Adrenal gland (tissue), 12 donors: ENCODE data around the gene GCGR. TPM values are rescaled to one million over a fixed set of nuclear protein-coding genes. Genes with fewer than 3 reads are reported as not detected.
"Not testable (repeated sequence)": the region's sequence is repeated elsewhere in the genome, so short reads cannot be mapped to it uniquely, and the experiment has no call there.

ENCODE experiments used
- DNase-seq, 7 donors: peaks; one replicate each; pipeline ENCODE4 v3.0.0-alpha.2; 2019 to 2020
- H3K27ac ChIP-seq, 5 donors: fragments of 200-600 bp; sonication (generic) in 4 of 5; 1 replicate in 3 of 5; 2 replicates in 2 of 5; pipeline versions ENCODE4 v1.5.1 to v1.8.0; 2016 to 2020; ENCODE audit warnings: mild to moderate bottlenecking in 1 of 5
- H3K27me3 ChIP-seq: fragments of 200-600 bp; 2 replicates; pipeline ENCODE4 v1.8.0; 2021
- H3K36me3 ChIP-seq, 2 donors: fragments of 200-600 bp; replicated peaks in 1 of 2; 1 replicate in 1 of 2; 2 replicates in 1 of 2; pipeline versions ENCODE4 v1.5.1 to v1.8.0; 2018 to 2022
- H3K4me1 ChIP-seq, 2 donors: fragments of 200-600 bp; replicated peaks in 1 of 2; 1 replicate in 1 of 2; 2 replicates in 1 of 2; pipeline versions ENCODE4 v1.5.1 to v1.8.0; 2018 to 2021
- H3K4me3 ChIP-seq, 4 donors: fragments of 200-600 bp; sonication (generic) in 3 of 4; one replicate each; pipeline ENCODE4 v1.5.1; 2016 to 2018
- H3K9me3 ChIP-seq, 3 donors: fragments of 200-600 bp; sonication (generic) in 1 of 3; replicated peaks in 1 of 3; 1 replicate in 2 of 3; 2 replicates in 1 of 3; pipeline versions ENCODE4 v1.5.1 to v1.8.0; 2016 to 2021
- CTCF ChIP-seq, 6 experiments: fragments of 450-650 bp in 4 of 6; fragments of 200-600 bp in 2 of 6; sonication (generic) in 1 of 6; IDR thresholded peaks; 1 replicate in 5 of 6; 2 replicates in 1 of 6; pipeline versions ENCODE4 v1.5.1 to v1.8.0; 2016 to 2021; ENCODE audit warnings: antibody characterized with exemption in 6 of 6, mild to moderate bottlenecking in 2 of 6, moderate library complexity in 1 of 6
- POLR2A ChIP-seq, 2 donors: fragments of 450-650 bp; IDR thresholded peaks; one replicate each; pipeline ENCODE4 v1.6.1; 2017; ENCODE audit warnings: antibody characterized with exemption in 2 of 2, mild to moderate bottlenecking in 2 of 2, moderate library complexity in 1 of 2
- WGBS, 4 donors: extraction: QIAGEN DNeasy Blood & Tissue Kit in 2 of 4; methylation state at CpG; one replicate each; pipeline versions ENCODE4 v1.1.5 to v1.1.7; 2013 to 2017; 5-methylcytosine and 5-hydroxymethylcytosine counted together
- intact Hi-C, 2 donors: fragments of 100-400 bp; cut with DNase I; formaldehyde crosslinking; loops; one replicate each; pipeline versions ENCODE4 v1.14.1 to v1.15.0; 2022 to 2023
- polyA plus RNA-seq, 3 donors: library from polyadenylated mRNA; stranded (reverse); fragments of 200-250 nt in 2 of 3; fragments of 350-450 nt in 1 of 3; fragmentation: Illumina TruSeq in 1 of 3; extraction: RNeasy Lipid Tissue Mini Kit (QIAGEN cat#74804) in 1 of 3; gene quantifications; one replicate each; pipeline ENCODE4 v1.2.3, GENCODE V29; 2013 to 2014
- total RNA-seq, 9 donors: library from RNA; depleted of rRNA in 4 of 9; stranded (reverse); fragments of >200 nt in 4 of 9; fragments of 120-200 nt in 1 of 9; fragmentation: NEBNext Ultra II Directional in 1 of 9; extraction: Animal tissue kit (Norgen Biotek cat#: 25700) in 1 of 9; gene quantifications; one replicate each; pipeline versions ENCODE4 v1.1.0 to v1.2.4, GENCODE V29; 2013 to 2023
- donor health status: healthy with polysubstance abuse.
- donor health status: Bipolar disorder and iron deficiency.
- donor health status: DM: yes; HTN: yes; CAD: no.
- donor health status: DM: no; HTN: no; CAD: no.
- donor health status: DM: no; HTN: no; CAD: no.
- donor health status: DM: yes; HTN: yes; CAD: no.

The GCGR gene
- total and polyA plus RNA-seq, 12 donors, result 0.11 to 48.7 (median 2.1) TPM; not detected in 3

DNA sequence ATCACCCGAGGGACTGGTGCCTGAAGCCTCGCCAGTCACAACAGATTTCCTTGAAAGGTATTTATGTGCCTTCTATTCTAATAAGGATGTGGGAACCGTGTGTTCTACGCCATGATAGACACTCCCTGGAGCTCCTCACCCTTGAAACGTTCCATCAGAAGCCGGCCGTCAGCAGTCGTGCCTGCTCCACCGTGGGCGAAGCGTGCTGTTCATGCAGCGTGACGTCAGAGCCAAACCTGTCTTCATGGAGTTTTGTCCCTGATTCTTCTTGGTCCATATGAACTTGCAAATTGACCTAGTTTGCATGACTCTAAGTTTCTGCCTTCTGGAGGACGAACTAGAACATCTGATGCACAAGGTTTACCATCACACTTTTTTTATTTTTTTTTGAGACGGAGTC lies 35.4 kb downstream of the GCGR start:
- Histone ChIP-seq H3K27me3 (no peaks in the 10 kb centered on the region), H3K9me3 (no peaks in the 10 kb centered on the region), H3K27ac (no peak overlapping the region), H3K4me1 (peaks cover 4 to 28% of the 10 kb centered on the region in 2 donors), H3K36me3 (peaks cover 0 to 12% of the 10 kb centered on the region in 2 donors), H3K4me3 (no peak overlapping the region)
- intact Hi-C loops, result no loop called here
- 77 to 91% (median 82%) methylated on average over 13 to 15 of the region's 15 CpGs for WGBS, 4 donors
- no peak for TF ChIP-seq CTCF (IDR thresholded peaks at IDR 0.05)
- TF ChIP-seq POLR2A (IDR thresholded peaks at IDR 0.05), result no peak
- no peak for DNase-seq

- DNase-seq, H3K27me3 ChIP-seq, H3K27ac ChIP-seq, H3K4me3 ChIP-seq, H3K9me3 ChIP-seq, intact Hi-C loops: not testable (repeated sequence)
- H3K4me1 ChIP-seq, result peaks cover 4 to 26% of the 10 kb centered on the region in 2 donors
- WGBS, 4 donors, result 89 to 95% (median 90%) methylated on average over 5 of the region's 5 CpGs
- peaks cover 0 to 20% of the 10 kb centered on the region in 2 donors for H3K36me3 ChIP-seq
Measured at GRCh38 chr17:81840059-81840458, 36.1 kb downstream of the GCGR start.

DNA sequence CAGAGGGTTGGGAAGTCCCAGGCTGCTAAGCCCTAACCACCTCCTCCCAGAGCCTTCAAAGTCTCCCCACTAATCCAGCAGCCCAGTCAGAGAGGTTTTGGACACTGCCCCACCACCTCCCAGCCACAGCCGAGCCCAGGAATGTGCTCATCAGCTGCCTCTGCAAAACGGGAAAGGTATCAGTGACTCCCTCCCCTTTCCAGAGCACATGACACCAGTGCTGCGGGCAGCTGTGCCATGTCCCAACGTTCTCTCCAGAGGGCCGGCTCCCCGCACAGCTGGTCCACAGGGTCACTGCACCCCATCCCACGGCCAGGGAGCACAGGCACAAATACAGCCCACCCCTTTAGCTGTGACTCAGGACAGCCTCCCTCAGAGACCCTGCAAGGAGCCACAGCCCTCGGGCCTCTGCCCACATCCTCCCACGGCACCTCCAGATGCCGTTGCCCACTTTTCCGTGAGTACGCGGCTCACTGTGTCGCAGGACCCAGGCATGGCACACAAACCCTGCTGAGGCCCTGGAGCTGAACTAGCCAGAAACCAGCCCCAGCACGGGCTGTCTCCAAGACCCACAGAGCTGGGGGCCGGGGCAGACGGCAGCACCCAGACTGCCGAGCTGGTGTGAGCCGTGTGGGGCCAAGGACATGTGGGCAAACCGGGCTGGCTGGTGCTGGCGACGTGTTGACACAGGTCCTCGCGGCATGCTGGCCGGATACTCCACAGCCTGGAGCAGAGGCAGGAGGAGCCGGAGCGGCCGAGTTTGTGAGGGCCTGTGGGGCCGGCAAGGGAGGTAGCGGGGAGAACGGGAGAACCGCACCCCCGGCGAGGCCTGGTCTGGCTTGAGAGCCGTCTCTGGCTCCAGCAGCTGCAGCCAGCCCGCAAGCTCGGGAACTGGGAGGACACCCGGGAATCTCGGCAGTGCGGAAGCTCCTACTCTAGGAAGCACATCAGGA lies 37.2 kb downstream of the GCGR start:
- Histone ChIP-seq H3K36me3 (peaks cover 0 to 30% of the 10 kb centered on the region in 2 donors), H3K4me3 (no peak overlapping the region), H3K27me3 (no peaks in the 10 kb centered on the region), H3K9me3 (no peaks in the 10 kb centered on the region), H3K4me1 (peaks cover 4 to 26% of the 10 kb centered on the region in 2 donors), H3K27ac (peak overlapping the region in 3 of 5 donors; percentile 13 to 89 (median 21))
- TF ChIP-seq CTCF (IDR thresholded peaks at IDR 0.05), result no peak
- TF ChIP-seq POLR2A (IDR thresholded peaks at IDR 0.05), result no peak
- WGBS, 4 donors, result 55 to 75% (median 65%) methylated on average over 15 to 40 of the region's 40 CpGs
- peak in 5 of 7 donors; percentile 48 to 69 (median 53) for DNase-seq
- intact Hi-C loops, result no loop called here

GRCh38 chr17:81841866-81842265 lies 37.9 kb downstream of the GCGR start:
- Histone ChIP-seq H3K4me1 (peaks cover 4 to 26% of the 10 kb centered on the region in 2 donors), H3K36me3 (peaks cover 0 to 38% of the 10 kb centered on the region in 2 donors), H3K27me3 (no peaks in the 10 kb centered on the region), H3K9me3 (no peaks in the 10 kb centered on the region), H3K27ac (peak overlapping the region in 3 of 5 donors; percentile 13 to 89 (median 21)), H3K4me3 (no peak overlapping the region)
- DNase-seq, result no peak
- no peak for TF ChIP-seq CTCF (IDR thresholded peaks at IDR 0.05)
- no peak for TF ChIP-seq POLR2A (IDR thresholded peaks at IDR 0.05)
- WGBS, 4 donors, result 84 to 93% (median 87%) methylated on average over 10 to 15 of the region's 15 CpGs
- intact Hi-C loops, result no loop called here
